Measurements from ENCODE around the gene ETNK2.

ETNK2 gene, protein sequence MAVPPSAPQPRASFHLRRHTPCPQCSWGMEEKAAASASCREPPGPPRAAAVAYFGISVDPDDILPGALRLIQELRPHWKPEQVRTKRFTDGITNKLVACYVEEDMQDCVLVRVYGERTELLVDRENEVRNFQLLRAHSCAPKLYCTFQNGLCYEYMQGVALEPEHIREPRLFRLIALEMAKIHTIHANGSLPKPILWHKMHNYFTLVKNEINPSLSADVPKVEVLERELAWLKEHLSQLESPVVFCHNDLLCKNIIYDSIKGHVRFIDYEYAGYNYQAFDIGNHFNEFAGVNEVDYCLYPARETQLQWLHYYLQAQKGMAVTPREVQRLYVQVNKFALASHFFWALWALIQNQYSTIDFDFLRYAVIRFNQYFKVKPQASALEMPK

DNA sequence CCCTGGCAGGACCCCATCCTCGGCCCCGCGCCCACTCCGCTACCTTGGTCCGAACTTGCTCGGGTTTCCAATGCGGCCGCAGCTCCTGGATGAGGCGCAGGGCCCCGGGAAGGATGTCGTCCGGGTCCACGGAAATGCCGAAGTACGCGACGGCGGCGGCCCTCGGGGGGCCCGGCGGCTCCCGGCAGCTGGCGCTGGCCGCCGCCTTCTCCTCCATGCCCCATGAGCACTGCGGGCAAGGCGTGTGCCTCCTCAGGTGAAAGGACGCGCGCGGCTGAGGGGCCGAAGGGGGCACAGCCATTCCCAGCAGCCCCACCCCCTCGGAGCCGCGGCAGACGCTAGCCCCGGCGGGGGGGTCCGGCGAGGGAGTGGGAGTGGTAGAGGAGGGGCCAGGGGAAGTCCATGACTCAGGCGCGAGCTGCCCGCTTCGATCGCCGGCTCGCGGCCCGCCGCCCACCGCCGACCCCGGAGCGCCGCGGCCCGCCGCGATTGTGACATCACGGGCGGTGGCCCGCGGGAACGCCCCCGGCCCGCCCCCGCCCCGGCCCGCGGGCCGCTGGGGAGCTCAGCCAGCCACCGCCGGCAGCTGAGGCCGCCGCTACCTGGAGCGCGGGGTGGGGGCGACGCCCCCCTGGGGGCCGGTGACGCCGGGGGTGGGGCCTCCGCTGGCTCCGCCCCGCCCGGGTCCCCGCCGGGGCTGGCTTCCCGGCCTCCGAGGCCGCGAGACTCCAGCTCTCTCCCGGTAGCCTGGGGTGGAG, at the start of gene ETNK2:
TSS of gene ETNK2 (minus strand) at position 493 of the 758 bp plus-strand sequence. CDS start at position 301, 192 bp downstream.
- DNase-seq (ENCODE audit: low read depth), result peak; percentile 59

DNA sequence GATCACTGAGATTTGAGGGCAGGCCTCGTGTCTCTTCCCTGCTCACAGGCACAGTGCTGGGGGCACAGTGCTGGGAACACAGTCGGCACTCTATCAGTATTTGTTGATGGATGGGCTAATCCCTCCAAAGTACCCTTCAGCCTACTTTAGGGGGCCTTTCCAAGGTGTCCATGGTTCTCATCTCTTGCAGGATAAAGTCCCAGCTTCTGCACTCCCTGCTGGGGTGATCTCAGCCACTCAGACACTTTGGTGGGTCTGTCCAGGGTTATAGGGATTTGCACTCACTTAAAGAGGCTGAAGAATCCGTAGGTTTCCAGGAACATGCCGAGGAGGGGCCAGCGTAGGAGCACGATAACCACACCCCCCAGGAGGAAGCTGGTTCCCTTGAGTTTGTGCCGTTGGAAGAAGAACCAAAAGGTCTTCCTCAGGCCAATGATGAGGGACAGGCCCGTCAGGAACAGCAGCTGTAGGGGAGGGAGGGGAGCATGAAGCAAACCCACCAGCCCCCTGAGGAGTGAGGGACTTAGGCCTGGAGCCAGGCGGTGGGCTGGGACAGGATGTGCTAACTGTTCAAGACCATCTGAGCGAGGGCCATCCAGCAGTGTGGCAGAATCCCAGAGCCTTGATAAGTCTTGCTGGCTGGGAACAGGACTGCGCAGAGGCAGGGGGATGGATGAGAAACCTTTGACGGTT, 49.6 kb upstream of the ETNK2 start:
- no peak for DNase-seq (ENCODE audit: low read depth)

DNA sequence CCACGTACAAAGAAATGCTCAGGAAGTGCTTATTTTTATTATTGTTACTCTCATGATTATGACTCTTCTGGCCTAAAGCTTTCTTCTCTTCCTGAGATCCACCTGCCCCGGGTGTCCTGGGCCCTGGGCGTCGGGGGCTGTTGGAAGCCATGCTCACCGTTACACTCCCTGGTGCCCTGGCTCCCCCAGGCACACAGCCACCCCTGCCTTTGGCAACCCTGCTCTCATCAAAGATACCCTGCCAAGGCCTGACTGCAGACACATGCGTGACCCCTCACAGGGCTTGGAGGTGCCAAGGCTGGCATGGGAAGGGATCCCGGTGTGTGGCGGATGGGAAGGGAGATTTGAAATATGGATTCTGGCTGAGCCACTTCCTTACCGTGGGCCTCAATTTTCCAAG, 47.7 kb upstream of the ETNK2 start:
- DNase-seq (ENCODE audit: low read depth), result no peak

DNA sequence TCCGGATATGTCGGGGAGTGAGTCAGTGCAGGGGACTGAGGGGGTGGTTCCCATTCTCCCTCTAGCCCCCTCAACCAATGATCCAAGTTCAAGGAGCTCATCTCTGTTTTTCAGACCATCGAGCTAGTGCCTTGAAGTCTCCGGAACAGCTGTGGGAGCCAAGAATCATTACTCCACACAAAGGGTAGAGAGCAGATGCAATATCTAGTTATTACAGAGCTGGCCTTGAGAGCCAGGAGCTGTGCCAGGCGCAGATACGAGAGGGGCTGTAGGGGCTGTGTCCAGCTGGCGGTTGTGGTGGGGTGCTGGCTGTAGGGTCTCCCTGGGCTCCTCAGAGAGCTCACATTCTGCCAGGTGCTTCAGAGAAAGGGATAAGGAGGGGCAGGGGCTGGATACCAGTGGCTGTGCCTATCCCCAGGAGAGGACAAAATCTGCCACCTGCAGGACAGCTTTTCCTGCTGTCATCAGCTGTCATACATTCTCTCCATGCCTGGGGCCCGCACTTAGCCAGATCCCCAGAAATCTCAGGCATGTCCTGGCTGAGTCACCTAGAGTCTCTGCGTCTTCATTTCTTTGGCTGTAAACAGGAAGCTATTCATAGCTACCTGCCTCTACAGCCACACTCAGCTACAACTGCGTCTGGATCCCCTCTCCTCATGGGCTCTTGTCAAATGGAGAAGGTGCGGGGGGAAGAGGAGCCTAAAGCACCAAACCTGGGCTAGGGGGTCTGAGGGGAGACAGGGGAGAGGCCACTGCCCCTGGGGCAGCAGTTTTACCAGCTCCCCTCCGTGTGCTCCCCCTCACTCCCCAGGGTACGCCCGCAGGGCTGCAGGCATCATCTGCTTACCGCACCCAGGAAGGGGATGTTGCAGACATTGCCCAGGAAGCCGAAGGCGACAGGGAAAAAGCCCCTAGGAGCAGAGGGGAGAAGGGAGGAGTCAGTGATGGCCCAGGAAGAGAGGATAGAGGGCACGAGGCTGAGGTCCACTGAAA, 46.8 kb upstream of the ETNK2 start:
- DNase-seq (ENCODE audit: low read depth), result peak; percentile 89

DNA sequence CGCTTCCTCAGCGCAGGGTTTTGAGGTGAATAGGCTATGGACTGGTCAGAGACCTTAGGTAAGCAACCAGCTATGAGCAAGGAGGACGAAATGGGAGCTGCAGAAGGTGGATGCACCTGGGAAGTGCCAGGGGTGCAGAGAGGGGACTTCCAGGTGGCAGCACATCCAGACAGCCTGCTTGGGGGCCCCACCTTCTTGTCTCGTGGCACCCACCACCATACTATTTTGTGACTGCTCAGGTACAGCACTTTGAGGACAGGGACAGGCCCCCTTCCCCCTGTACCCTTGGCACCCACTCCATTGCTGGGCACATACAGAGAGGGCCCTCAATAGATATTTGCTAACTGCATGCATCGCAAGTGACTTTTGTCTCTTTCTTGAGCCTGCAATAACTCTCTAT, 45.2 kb upstream of the ETNK2 start:
- no peak for DNase-seq (ENCODE audit: low read depth)

DNA sequence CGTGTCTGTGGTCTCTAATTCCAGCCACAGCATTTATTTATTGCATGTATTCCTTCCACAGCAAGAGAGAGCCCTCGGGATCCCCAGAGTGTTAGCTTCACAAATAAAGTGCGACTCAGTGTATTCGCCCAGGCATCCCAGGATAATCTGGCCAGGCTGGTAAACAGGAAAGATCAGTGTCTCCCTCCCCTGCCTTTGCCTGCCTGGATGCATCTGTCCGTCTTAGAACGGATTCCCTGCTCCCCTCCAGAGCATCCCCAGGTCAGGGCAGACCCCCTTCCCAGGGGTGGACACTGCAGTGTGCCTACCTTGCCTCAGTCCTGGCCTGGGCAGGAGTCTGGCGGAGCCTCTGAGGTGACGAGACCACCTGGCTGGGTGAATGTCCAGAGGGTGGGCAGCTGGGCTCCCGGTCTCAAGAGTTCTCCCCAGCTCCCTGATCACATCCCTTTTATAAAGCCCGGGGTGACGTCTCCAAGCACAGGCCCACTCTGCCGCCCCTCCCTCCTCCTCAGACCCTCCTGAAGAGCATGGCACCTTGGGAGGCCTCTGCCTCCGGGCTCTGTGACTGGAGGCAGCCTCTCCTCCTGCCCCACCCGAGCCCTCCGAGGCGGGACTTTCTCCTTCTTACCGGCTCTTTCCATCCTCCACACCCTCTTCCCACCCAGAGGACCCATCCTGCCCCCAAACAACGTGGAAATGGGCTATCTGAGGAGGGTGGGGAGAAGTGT, 44.4 kb upstream of the ETNK2 start, which contains the start of gene KISS1:
TSS of gene KISS1 (minus strand) at position 424 of the 728 bp plus-strand sequence. CDS start 3,615 bp downstream, outside the sequence.
- no peak for DNase-seq (ENCODE audit: low read depth)

DNA sequence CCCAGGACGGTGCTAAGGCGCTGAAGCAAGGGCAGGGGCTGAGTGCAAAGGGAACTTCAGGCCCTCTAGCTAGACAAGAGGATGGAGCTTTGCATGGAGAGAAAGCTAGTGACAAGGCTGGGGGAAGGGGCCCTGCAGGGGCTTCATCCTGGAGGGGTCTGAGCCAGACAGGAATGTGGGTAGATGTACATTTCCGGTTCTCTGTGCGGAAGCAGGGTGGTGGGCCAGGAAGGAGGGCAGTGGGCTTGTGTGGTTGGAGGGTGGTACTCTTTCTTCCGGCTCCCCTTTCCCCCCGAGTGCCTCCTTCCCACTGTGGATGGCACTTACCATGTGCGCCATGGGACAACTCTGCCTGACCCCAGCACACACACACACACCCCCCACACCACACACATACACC, 42.9 kb upstream of the ETNK2 start:
- no peak for DNase-seq (ENCODE audit: low read depth)

DNA sequence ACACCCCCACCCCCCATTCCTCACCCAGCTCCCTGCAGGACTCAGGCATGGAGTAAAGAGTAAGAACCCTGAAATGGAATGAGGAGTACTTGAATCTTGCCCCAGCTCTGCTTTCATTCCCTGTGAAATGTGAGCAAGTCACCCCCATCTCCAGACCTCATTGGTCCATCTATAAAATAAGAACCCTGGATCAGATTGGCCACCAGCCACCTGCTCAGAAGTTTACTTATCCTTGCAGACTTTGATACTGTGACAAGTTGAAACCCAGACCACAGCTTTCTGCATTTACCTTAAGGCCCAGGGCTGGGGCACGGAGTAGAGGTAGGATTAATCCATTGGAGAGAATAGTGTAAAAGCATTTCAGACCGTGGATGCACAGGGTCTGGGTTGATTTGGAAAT, 42.2 kb upstream of the ETNK2 start:
- DNase-seq (ENCODE audit: low read depth), result peak; percentile 26

DNA sequence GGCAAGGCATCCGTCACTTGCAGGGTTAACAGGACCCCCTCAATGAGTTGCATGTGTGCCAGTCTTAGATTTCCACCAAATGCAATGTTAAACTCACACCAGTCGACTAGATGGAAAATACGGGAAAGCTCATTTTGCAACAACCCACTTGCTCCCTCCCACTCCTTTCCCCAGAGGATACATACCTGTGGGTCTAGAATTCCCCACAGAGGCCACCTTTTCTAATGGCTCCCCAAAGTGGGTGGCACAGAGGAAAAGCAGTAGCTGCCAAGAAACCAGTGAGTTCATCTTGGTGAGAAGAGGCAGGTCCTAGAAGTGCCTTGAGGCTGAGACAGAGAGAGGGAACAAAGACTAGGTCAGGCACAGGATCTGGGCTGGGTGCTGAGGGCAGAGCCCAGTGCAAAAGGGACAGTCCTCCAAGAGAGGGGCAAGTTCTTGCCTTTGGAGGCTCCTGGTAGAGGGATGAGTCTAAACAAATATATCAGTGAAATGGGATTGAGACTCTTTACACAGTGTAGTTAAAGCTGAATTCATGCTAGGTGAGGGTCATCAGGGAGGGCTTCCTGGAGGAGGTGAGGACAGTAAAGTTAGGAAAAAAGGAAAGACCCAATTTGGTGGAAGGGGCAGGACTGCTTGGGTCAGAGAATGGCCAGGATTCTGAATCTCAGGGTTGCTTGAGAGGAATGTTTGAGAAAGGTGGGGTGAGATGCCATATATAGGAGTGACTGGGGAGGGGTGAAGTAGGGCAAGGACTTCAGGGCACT, 40.9 kb upstream of the ETNK2 start:
- DNase-seq (ENCODE audit: low read depth), result no peak

DNA sequence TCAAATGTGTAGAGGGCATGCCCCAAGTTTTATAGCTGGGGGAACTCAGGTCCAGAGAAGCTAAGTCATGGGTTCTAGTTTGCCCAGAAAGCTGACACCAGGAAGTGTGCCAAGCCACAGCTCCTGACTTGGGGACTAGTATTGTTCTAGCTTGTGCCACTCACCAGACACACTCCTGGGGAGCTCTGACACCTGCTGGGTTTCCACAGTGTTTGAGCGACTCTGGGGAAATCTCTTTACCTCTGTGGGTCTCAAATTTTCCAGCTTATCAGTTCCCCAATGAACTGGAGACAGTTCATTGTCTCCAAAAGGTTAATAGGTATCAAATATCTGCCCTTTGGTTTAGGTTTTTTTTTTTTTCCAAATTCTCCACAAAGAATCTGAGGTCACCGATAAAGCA, 40.2 kb upstream of the ETNK2 start:
- no peak for DNase-seq (ENCODE audit: low read depth)

DNA sequence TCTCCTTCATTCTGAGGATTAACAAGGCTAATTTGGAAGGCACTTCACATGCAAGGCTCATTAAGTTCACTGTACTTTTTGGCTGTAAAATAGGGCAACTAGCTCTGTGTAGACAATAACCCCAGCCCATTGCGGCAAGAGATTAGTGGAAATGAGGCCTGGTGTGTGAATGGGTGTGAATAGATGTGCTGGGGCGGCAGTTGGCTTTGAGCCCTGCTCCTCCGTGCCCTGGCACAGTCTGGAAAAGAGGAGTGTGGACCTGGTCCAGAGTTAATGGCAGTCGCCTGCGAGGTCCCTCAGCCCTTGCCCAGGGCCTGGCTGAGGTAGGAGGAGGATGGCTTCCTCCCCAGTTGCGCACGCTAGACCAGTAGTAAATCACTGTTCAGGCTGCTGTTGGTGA, 39.6 kb upstream of the ETNK2 start:
- DNase-seq (ENCODE audit: low read depth), result no peak

DNA sequence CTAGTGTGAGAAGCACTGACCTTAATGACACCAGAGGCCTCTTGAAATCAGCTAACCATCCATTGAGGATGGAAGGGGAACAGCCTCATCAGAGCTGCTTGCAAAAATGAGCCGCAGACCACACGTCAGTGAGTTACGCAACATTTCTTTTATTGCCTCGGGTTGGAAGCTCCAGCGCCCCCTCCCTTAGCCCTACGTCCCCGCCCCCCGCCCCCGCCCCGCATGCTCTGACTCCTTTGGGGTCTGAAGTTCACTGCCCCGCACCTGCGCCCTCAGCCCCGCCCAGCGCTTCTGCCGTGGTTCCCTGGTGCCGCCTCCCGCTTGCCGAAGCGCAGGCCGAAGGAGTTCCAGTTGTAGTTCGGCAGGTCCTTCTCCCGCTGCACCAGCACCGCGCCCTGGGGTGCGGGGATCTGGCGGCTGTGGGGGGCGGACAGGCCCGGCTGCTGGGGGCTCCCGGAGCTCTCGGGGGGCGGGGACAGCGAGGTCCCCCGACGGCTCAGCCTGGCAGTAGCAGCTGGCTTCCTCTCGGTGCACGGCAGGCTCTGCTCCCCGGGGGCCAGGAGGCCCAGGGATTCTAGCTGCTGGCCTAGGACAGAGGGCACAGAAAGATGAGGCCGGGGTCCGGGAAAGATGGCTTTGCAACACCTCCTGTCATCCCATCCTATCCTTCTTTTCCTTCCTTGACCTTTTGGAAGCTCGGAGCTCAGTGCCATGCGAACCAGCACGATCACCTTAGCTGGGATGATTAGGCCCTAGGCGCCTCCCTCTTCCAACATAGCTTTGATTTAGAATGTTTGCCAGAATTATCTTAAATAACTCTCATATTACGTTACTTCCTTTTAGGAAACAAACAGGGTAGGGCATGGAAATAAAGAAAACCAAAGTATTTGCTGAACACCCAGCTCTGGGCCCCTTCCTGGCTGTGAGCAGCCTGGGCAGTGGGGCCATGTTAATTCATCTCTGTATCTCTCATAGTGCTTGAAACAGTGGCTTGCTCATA, 38.7 kb upstream of the ETNK2 start:
- DNase-seq (ENCODE audit: low read depth), result peak; percentile 60

DNA sequence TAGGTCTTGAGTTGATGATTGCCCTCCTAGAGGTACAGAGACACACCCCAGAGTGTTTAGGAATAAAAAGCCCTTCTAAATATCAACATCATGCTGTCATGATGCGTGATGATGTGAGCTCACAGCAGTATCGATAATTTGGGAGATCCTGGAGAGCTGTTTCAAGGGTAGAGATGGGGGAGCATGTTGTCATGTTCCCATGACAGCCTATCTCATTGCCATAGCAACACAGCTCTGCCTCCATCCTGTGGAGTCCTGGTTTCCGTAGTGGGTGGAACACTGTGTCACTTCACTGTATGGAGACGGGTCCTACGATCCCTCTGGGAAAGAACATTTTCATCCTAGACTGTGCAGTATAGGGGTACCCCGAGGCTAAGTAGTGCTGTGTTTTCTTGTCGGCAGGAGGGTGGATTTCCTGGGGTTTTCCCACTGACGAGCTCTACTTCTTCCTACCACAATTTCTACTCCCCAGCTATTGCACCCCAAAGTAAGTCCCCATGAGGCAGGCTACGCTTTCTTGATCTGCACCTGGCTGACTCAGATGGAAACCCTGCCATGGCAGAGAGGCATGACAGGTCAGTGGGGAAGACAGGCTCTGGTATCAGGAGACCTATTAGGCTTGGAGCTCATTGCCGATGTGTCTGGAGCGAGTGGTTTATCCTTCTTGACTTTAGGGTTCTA, 37.3 kb upstream of the ETNK2 start:
- no peak for DNase-seq (ENCODE audit: low read depth)

DNA sequence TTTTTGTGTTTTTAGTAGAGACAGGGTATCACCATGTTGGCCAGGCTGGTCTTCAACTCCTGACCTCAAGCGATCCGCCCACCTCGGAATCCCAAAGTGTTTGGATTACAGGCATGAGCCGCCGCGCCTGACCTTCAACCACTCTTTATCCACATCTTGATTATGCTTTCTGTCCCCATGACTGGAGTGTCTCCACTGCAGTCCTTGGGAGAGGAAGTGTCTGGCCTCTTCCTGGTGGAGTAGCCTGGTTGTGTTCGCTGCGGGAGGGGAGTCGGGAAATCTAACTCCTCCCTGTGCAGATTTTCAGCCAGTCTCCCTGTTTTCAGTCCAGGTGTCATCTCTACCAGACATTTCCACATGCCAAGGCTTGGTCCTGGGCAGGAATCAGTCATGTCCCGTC, 34.8 kb upstream of the ETNK2 start:
- DNase-seq (ENCODE audit: low read depth), result no peak

DNA sequence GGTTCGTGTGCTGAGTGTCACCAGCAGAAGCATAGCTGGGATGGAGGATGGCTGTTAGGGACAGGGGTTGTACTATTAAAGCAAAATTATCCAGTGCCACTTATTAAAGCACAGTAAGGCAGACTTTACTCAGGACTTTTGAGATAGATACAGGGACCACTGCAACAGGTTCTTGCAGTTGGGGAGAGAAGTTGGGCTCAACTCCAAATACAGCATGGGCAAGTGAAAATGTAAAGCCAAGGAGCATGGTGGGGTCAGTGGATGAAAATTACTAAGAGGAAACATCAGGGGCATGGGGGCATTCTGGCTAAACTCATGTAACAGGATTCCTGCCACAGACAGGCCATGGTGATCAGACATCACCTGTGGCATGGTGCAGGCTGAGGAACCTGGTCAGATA, 29.3 kb upstream of the ETNK2 start:
- no peak for DNase-seq (ENCODE audit: low read depth)

DNA sequence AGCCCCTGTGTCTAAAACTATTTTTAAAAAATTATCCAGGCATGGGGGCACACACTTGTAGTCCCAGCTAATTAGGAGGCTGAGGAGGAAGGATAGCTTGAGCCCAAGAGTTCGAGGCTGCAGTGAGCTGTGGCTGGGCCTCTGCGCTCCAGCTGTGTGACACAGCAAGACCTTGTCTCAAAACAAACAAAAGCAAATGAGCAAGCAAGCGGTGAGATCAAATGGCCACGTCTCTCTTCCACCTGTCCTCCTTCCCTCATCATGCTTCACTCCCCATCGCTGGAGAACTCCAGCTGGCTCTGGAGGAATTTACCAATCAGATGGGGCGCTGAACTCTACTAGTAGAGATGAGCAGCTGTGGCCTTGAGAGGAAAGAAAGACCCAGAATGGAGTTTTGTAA, 28.3 kb upstream of the ETNK2 start:
- DNase-seq (ENCODE audit: low read depth), result no peak

DNA sequence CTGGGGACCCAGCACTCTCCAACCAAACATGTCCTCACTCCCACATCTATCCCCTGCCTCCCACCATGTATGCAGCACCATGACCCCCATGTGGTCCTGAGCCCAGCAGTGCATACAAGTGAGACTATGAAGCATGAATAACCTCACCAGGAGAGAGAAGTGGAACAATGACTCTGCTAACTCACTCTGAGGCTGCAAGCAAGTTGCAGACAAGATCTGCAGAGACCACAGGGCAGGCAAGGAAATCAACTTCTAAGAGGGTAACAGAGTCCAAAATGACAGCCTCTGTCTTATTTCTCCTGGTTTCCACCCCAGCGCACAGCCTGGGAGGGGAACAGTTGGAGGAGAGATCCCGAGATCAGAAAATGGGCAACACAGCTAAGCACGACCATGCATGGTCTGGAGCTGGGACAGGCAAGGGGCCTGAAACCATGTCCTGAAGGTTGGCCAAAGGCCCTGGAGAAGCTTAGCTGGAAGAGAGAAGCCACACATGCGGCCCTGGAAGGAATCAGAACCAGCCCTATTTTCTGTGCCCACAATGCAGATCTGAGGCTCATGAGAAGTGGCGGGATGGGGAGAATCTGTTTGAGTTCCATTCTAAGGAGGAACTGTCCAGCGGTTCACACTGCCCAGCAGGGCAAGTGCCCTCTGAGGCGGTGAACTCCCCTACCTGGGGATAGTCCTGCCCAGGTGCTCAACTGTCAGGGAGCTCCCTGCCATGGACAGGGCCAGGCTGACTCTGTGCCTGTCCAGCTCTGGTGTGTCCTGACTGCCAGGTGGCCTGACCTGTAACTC, 26.8 kb upstream of the ETNK2 start:
- DNase-seq (ENCODE audit: low read depth), result no peak
